HG03135 (cell line): ENCODE measurements around the gene RCOR2.
"Not testable (repeated sequence)": the region's sequence is repeated elsewhere in the genome, so short reads cannot be mapped to it uniquely, and the experiment has no call there.

ENCODE experiments used
- ATAC-seq: cut with Tn5 transposase; IDR thresholded peaks from one replicate; pipeline ENCODE4 v1.9.1; 2021; ENCODE audit warnings: mild to moderate bottlenecking, moderate library complexity; ENCODE audit not compliant: unreplicated experiment

RCOR2 gene

DNA sequence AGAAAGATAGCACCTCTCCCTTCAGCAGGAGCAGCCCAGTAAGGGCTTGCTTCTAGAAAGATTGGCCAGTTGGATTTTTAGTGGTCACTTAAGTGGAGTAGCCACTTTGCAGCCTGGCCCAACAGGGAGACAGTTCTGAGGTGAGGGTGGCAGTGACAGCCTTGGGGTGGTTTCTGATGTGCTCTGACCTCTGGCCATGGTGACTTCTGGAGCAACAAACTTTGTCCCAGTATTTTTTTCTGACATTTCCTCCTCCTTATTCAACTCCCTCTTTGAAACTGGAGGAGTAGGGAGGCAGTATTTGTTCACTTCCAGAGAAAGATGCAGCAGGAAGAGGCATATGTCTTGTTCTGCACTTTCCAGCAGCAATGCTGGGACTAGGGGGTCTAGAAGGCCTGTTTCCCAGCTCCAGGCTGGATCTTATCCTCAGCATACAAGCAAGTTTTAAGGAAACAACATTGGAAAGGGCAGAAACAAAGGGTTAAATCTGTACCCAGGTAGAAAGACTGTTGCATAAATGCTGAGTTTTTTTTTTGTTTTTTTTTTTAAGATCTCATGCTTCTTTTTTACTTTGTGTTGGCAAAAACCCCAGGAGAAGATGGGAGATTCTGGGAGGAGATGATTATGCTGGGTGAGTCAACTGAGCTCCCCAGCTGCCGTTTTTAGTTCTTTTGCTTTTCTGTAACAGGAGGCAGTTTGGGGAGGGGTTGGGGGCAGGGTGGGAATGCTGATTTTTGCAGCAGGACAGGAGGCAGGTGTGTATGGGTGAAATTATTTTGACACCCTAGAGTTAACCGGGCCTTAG is 37.2 kb downstream of the RCOR2 start:
- ATAC-seq, result no peak

DNA sequence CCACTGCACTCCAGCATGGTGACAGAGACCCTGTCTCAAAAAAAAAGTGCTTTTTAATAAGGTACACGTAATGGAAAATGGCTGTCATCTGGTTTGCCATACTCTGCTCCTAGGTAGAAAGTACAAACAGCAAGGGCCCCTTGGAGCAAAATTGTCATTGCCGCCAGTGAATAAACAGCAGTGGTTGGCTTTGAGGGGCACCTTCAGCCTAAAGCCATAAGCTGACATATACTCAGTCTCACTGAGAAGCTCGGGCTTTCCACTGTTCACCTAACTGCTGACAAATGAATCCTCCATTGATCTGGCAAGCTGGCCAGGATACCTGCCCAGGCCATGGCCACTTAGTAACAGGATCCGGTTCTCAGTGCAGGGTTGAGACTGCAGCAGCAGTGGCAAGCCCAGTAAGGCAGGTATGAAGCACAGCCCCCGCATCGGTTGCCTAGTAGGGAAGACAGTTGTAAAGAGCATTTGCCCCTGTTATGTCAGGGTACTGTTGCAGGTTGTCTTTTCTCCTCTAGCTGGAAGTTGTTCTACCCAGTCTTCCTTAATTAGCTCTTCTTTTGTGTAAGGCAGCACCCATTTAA is 39.2 kb downstream of the RCOR2 start:
- no peak for ATAC-seq

DNA sequence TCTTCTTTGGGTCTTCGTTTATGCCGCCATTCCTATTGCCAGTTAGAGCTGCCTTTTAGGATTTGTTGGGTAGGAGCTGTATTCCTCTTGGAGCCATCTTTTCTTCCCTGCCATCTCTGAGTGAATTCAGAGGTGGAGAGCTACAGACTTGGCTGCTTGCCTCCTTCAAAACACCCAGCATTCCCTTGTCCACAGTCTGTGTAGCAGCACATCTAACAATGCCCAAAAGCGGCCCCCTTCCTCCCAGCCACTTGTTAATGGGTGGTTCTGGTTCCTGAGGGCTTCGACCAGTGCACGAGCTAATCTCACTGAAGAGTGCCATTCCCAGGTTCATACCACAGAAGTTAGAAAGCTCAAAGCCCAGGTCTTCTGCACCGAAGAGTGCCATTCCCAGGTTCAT is 40.3 kb downstream of the RCOR2 start:
- no peak for ATAC-seq

DNA sequence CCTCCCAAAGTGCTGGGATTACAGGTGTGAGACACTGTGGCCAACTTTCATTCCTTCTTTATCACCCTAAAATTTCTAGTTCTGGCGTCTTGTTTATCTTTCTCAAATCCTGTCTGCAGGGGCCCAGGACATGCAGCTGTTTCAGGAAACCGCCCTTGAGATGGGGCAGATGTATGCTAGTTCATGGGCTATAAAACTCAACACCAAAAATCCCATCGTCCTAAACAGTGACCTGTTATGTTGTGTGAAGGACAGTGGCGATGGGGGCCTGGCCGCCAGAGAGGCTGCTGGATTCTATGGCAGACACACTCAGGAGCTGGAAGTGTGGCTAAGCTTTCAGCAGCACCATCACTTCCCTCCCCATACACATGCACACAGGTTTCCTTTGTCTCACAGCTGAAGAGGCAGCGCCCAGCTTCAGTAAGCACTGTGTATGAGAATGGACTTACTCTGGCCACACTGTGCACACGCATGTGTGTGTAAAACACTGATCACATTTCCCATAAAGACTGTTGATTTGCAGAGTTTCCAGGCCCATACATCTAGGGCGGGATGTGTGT is 41.4 kb downstream of the RCOR2 start:
- ATAC-seq, result no peak

DNA sequence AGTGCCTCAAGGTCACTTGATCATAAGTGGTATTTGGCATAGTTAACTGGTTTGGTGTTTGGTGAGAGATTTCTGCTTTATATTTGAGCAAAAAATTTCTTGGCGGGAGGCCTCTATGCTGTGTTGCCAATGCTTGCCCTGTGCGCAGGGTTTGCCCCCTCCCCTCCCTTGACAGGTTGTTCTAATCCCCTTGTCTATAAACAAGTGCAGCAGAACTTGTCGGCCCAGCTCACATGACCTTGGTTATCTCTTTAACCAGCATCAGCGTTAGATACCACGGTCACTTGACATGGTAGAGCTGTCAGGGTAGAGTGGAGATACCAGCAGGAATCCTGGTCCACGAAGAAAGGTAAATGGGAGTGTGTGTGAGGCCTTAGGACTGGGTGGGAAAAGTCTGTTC is 42.5 kb downstream of the RCOR2 start:
- no peak for ATAC-seq

DNA sequence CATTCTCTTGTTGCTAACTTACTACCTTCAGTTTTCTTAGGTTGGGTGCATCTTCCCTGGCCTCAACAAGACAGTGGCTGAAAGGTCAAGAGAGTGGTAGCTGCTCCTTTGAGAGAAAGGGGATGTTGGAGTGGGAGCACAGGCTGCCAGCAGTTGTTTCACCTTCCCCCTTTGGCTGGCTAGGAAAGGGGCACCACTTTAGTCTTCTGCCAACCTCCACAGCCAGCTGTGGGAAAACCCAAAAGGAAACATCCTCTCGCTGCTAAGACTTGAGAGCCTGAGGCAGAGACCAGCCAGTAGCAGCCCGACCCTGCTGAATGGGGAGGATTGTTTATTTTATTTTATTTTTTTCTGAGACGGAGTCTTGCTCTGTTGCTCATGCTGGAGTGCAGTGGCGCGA is 43.7 kb downstream of the RCOR2 start:
- ATAC-seq, result no peak

DNA sequence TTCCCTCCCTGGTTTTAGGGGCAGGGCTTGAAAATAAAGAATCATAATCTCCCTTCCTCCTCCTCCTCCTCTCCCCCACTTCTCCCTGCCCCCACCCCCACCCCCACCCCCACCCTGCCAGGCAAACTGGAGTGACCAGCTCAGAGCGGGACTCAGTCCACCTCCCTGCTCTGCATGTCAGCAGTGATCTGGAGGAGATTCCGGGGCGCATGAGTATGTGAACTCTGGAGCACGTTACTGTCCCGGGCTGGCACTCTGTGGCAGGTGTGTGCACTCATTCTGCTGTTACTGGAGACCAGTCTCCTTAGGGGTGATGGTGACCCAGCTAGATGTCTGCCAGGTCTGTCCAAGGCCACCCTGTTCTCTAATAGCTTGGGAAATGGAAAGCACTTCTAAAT is 44.2 kb downstream of the RCOR2 start:
- no peak for ATAC-seq

DNA sequence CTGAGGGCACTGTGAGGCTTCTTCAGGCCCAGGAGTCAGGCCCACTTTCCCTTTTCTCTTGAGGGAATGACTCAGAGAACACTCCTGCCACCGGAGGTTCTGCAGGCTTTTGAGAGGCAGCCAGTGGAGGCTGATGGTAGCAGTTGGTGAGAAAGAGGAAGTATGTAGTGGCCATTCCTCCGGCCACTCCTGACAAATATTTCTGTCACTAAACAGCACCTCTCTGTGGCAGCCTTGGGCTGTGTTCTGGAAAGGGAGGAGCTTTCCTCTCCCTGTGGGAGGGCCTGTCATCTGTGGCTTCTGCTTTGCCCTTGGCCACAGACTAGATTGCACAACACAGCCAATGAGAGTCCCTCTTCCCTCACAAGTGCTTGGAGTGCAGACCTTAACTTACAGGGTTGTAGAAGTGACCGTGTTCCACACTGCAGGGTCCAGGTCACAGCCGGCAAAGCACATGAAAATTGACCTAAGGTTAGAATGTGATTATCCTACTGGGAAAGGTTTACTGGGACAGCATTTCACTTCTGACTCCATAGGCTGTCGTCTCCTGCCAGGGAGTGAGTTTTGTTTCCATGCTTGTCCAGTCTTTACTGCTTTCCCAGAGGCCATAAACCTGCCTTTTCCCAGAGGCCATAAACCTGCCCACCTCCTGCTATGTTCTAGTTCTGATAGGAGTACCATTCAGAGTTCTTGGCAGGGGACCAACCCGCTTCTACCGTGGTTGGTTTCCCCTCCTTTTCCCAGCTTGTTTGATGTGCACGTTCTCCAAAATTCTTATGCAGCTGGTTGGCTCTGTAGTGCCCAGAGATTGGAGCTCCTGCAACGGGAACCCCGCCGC is 44.8 kb downstream of the RCOR2 start:
- peak; percentile 89 for ATAC-seq

DNA sequence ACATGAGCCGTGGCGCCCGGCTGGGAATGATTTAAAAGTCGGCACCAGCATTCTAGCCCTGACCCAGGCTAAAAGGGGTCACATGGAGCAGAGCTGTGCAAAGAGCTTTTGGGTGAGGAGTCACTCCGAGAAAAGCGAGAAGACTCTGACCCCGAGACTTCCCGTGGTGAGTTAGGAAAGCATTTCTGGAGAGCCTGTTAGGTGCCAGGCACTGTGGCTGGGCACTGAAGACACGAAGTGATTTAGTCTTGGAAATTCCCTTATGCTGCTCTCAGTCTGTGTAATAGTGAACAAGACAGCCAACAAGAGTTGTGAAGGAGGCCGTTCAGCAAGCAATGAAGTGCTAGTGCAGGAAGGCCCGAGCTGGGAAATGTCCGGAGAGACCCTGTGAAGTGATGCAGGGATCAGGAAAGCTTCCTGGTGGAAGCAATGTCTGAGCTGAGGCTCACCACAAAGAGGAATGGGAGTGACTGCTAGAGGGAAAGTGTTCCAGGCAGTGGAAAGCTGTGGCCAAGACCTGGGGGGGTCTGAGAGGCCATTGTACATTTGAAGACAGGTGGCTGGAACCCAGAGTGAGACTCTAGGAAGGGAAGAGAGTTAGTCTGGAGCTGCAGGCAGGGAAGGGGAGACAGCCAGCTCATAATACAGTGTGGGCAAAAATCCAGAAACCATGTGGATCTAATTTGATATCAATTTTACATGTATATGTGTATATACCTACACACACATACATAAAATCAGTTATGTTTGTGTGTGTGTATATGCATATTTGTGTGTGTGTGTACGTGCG is 46.4 kb downstream of the RCOR2 start:
- ATAC-seq, result no peak

DNA sequence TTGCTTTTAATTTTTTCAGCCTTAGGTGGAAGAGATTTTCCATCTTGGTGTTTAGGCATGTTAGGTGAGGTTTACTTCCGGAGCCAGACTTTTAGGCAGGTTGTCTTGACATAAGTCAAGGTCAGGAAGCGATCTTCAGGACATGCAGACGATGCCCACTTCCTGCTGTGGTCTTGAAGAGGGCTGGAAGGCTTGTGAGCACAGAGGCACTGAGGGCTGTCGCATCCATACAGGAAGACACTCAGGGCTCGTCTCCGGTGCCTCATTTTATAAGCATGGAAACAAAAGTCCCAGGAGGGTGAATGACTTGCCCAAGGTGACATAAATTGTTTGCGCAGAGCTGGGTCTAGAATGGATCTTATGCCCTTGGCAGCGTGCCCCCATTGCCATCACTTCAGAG is 47.3 kb downstream of the RCOR2 start:
- ATAC-seq, result no peak

DNA sequence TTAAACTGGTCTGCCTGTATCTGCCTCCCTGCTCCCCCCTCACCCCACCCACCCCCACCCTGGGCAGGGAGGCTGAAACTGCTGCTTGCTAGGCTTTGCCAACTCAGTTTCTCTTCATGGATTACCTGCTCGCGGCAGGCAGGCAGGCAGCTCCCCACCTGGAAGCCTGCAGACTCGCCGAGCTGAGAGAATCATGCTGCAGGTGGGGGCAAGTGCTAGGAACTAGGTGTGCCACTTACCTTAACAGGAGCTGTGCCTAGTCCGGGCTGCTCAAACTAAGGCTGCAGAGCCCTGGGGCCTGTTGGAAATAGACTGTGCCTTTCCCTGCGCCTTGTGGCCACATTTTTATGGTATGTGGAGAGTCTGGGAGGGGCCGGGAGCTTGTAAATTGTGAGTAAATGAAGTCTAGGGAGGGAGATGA is 47.8 kb downstream of the RCOR2 start:
- ATAC-seq, result no peak

DNA sequence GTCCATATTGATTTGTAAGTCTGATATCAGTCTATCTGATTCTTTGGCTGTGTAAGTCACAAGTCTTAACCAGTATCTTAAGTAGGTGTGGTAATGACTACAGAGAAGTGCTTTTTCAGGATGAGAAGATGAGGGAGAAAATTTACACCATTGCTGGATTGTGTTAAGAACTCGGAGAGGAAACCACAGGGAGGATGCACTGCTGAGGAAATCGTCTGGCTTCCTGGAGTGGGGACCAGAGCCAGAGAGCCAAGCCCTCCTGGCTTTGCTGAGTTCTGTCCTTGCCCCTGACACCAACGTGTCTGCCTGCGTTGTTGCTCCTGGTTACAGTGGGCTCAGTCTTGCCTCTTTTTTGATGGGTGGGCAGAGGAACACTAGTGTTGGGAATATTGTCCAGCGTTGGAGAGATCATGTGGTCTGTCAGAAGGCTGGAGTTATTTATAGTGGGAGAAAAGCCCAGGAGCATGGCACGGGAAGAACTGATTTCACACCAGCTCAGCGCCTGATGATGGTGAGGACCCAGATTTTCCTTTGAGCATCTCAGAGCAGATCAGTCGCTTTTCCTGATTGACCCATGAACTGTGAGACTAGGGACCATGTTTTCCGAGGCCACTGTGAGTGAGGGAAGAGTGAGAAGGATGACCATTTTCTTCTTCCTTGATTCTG is 48.4 kb downstream of the RCOR2 start:
- no peak for ATAC-seq

DNA sequence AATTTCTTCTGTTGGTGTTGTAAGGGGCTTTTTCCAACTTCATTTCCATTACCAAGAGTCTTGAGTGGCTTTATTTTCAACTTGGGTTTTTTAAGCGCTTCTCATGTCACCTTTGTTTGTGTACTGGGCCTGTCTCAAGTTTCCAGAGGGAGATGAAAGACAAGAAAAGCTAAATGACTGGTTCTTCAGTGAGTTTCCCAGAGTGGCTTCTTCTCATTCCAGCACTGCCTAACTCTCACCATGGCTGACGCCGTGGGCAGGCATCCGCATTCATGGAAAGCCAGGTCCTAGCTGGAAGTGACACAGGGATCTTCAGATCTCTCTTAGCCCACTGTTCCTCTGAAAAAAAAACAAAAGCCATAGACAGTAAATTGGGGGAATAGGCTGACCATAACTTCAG is 49.5 kb downstream of the RCOR2 start:
- ATAC-seq, result no peak

DNA sequence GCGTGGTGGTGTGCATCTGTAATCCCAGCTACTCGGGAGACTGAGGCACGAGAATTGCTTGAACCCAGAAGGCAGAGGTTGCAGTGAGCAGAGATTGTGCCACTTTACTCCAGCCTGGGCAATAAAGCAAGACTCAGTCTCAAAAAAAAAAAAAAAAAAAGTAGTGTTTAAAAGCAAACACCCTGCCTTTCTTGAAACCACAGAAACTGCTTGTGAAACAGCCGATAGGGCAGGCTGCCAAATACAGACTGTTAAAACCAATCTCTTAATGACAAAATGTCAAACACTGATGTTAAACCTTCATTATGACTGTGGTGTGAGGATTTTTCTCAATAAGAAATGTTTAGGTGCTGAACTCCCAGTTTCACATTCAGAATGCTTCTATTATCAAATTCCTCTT is 50.8 kb downstream of the RCOR2 start:
- no peak for ATAC-seq

DNA sequence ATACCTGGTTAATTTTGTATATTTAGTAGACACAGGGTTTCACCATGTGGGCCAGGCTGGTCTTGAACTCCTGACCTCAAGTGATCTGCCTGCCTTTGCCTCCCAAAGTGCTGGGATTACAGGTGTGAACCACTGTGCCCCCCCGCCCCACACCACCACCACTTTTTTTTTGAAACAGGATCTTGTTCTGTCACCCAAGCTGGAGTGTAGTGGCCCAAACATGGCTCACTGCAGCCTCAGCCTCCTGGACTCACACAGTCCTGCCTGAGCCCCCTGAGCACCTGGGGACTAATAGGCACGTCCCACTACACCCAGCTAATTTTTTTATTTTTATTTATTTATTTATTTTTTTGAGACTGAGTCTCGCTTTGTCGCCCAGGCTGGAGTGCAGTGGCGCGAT is 53.3 kb downstream of the RCOR2 start:
- ATAC-seq, result not testable (repeated sequence)

DNA sequence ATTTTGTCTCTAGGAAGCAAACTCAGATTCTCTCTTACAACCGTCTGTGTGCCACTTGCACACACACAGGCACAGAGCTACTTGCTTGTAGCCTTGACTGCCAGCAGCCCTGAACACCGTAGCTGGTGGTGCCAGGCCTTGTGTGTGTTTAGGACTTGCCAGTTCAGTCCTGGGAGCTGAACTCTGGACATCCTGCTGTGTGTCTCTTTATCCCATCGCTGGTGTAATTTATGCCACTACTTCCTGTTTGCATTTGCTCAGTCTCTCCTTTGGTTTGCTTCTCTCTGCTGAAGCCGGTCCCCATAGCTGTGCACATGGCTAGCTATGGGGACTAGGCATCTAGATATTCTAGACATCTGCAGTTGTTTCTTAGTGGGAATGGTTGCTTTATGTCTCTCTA is 54.0 kb downstream of the RCOR2 start:
- ATAC-seq, result no peak
